SU-DHL-6 (cell line): Measurements from ENCODE around the gene DENND5B.

Experiments
- H2AFZ ChIP-seq: fragments of 200-600 bp; sonication (generic); 2 replicates; pipeline ENCODE4 v1.6.1; 2014; ENCODE audit warnings: low read depth, mild to moderate bottlenecking, moderate library complexity, mixed read lengths, antibody characterized with exemption, low read length; ENCODE audit not compliant: severe bottlenecking
- H3F3A ChIP-seq: fragments of 200-600 bp; shearing (Covaris generic); 2 replicates; pipeline ENCODE4 v1.6.0; 2016; ENCODE audit warnings: antibody characterized with exemption, mild to moderate bottlenecking; ENCODE audit not compliant: insufficient read depth
- H3K27ac ChIP-seq: fragments of 200-600 bp; sonication (generic); 2 replicates; pipeline ENCODE4 v1.5.1; 2016; ENCODE audit warnings: low read depth, mild to moderate bottlenecking, low read length, moderate library complexity, mixed read lengths
- H3K27me3 ChIP-seq: fragments of 200-600 bp; sonication (generic), shearing (Covaris generic); 2 replicates; pipeline ENCODE4 v1.6.0; 2014; ENCODE audit warnings: mild to moderate bottlenecking, low read length
- H3K36me3 ChIP-seq: fragments of 200-600 bp; sonication (generic); 2 replicates; pipeline ENCODE4 v1.6.1; 2014; ENCODE audit warnings: mild to moderate bottlenecking, low read length, mixed read lengths
- H3K4me2 ChIP-seq: fragments of 300-600, 200-600 bp; shearing (Covaris generic), sonication (generic); 2 replicates; pipeline ENCODE4 v1.6.0; 2014; ENCODE audit warnings: low read length, low read depth, mild to moderate bottlenecking; ENCODE audit not compliant: poor library complexity, severe bottlenecking
- H3K4me3 ChIP-seq: fragments of 200-600 bp; sonication (generic); 2 replicates; pipeline ENCODE4 v1.5.1; 2014; ENCODE audit warnings: antibody characterized with exemption, low read length, mild to moderate bottlenecking, mixed read lengths; ENCODE audit not compliant: insufficient read depth, poor library complexity, severe bottlenecking
- H3K79me2 ChIP-seq: fragments of 200-600 bp; sonication (generic); 2 replicates; pipeline ENCODE4 v1.6.1; 2014; ENCODE audit warnings: mild to moderate bottlenecking, low read length, moderate library complexity; ENCODE audit not compliant: insufficient read depth
- H3K9ac ChIP-seq: fragments of 200-600 bp; sonication (generic); 2 replicates; pipeline ENCODE4 v1.7.0; 2014; ENCODE audit warnings: mild to moderate bottlenecking, low read length
- H3K9me2 ChIP-seq: fragments of 200-600 bp; sonication (generic); replicated peaks from 2 replicates; pipeline ENCODE4 v1.6.1; 2014; ENCODE audit warnings: low read length; ENCODE audit not compliant: insufficient read depth
- H3K9me3 ChIP-seq: fragments of 200-600 bp; sonication (generic); 2 replicates; pipeline ENCODE4 v1.6.1; 2014; ENCODE audit warnings: low read length, mixed read lengths; ENCODE audit not compliant: insufficient read depth
- H4K20me1 ChIP-seq: fragments of 200-600 bp; sonication (generic); 2 replicates; pipeline ENCODE4 v1.6.1; 2014; ENCODE audit warnings: low read depth, mild to moderate bottlenecking, antibody characterized with exemption, low read length, moderate library complexity, mixed read lengths
- CTCF ChIP-seq: fragments of 200-600 bp; sonication (generic); IDR thresholded peaks from one replicate; pipeline ENCODE4 v1.5.1; 2017; ENCODE audit warnings: antibody characterized with exemption, mild to moderate bottlenecking, low read length, moderate library complexity; ENCODE audit not compliant: insufficient read depth, poor library complexity, severe bottlenecking
- EZH2phosphoT487 ChIP-seq: fragments of 200-600 bp; sonication (generic), shearing (Covaris generic); conservative IDR thresholded peaks from 2 replicates; pipeline ENCODE4 v1.6.1; 2018; ENCODE audit warnings: mild to moderate bottlenecking, antibody characterized with exemption, low read length, moderate library complexity, mixed read lengths

DENND5B gene

GRCh38 chr12:31474751-31475150 is 116.2 kb downstream of the DENND5B start:
- TF ChIP-seq EZH2phosphoT487 = no peak
- Histone ChIP-seq H3K9ac (no peak overlapping the region), H3F3A (no peaks in the 10 kb centered on the region; the same call in 1 of the 2 replicates), H3K27ac (no peak overlapping the region), H2AFZ (no peak overlapping the region), H3K36me3 (no peaks in the 10 kb centered on the region), H3K9me3 (no peaks in the 10 kb centered on the region), H3K4me2 (no peak overlapping the region), H3K4me3 (no peak overlapping the region), H3K9me2 (no peaks in the 10 kb centered on the region), H4K20me1 (no peaks in the 10 kb centered on the region), H3K27me3 (no peaks in the 10 kb centered on the region), H3K79me2 (no peaks in the 10 kb centered on the region)

GRCh38 chr12:31471823-31472222 is 119.1 kb downstream of the DENND5B start:
- H3K36me3 ChIP-seq = no peaks in the 10 kb centered on the region
- no peaks in the 10 kb centered on the region for H3K27me3 ChIP-seq
- H3K9me3 ChIP-seq = no peaks in the 10 kb centered on the region
- H3K9me2 ChIP-seq = no peaks in the 10 kb centered on the region
- H3K79me2 ChIP-seq = no peaks in the 10 kb centered on the region
- H3K4me2 ChIP-seq = no peak overlapping the region
- 0 out of 2 replicates have a peak, but pooled peaks cover 4% of the 10 kb centered on the region for H3F3A ChIP-seq
- H4K20me1 ChIP-seq = no peaks in the 10 kb centered on the region
- TF ChIP-seq CTCF (no peak), EZH2phosphoT487 (no peak)
- no peak overlapping the region for H3K27ac ChIP-seq
- no peak overlapping the region for H3K9ac ChIP-seq
- no peak overlapping the region for H2AFZ ChIP-seq
- H3K4me3 ChIP-seq = no peak overlapping the region

GRCh38 chr12:31471051-31471450 is 119.9 kb downstream of the DENND5B start:
- H3K9me2 ChIP-seq = no peaks in the 10 kb centered on the region
- H3K9me3 ChIP-seq = no peaks in the 10 kb centered on the region
- H3K9ac ChIP-seq = no peak overlapping the region
- H3K27me3 ChIP-seq = no peaks in the 10 kb centered on the region
- H3F3A ChIP-seq = 0 out of 2 replicates have a peak, but pooled peaks cover 6% of the 10 kb centered on the region
- H3K4me3 ChIP-seq = no peak overlapping the region
- no peak overlapping the region for H2AFZ ChIP-seq
- no peaks in the 10 kb centered on the region for H4K20me1 ChIP-seq
- H3K79me2 ChIP-seq = no peaks in the 10 kb centered on the region
- no peak for TF ChIP-seq EZH2phosphoT487
- TF ChIP-seq CTCF = no peak
- H3K4me2 ChIP-seq = no peak overlapping the region
- no peak overlapping the region for H3K27ac ChIP-seq
- H3K36me3 ChIP-seq = no peaks in the 10 kb centered on the region

- no peaks in the 10 kb centered on the region for H3K79me2 ChIP-seq
- H3K4me2 ChIP-seq = no peak overlapping the region
- H4K20me1 ChIP-seq = no peaks in the 10 kb centered on the region
- TF ChIP-seq EZH2phosphoT487 (no peak), CTCF (no peak)
- no peaks in the 10 kb centered on the region for H3K27me3 ChIP-seq
- no peak overlapping the region for H2AFZ ChIP-seq
- H3K9ac ChIP-seq = no peak overlapping the region
- no peaks in the 10 kb centered on the region for H3K36me3 ChIP-seq
- H3K9me3 ChIP-seq = no peaks in the 10 kb centered on the region
- no peaks in the 10 kb centered on the region for H3K9me2 ChIP-seq
- no peak overlapping the region for H3K4me3 ChIP-seq
- 0 out of 2 replicates have a peak, but pooled peaks cover 6% of the 10 kb centered on the region for H3F3A ChIP-seq
- no peak overlapping the region for H3K27ac ChIP-seq
These were observed 120.5 kb downstream of the DENND5B start for GRCh38 chr12:31470459-31470858.
